ENCODE data around the gene CRYBG1.

- TF ChIP-seq CTCF (conservative IDR thresholded peaks at IDR 0.05) (no peak), ZFX (IDR thresholded peaks at IDR 0.05) (no peak)
Measured at GRCh38 chr6:106452628-106453027, 92.1 kb downstream of the CRYBG1 start.
